HepG2 (cell line): ENCODE measurements around the gene SLA2. TPM values are rescaled to one million over a fixed set of nuclear protein-coding genes. Genes with fewer than 3 reads are reported as not detected.

Experiments
- MBD4 ChIP-seq: IDR thresholded peaks from 2 replicates; pipeline ENCODE4 v1.6.1; 2012; ENCODE audit warnings: low read length, inconsistent platforms, borderline replicate concordance
- MXD3 ChIP-seq: IDR thresholded peaks from 2 replicates; pipeline ENCODE4 v1.6.1; 2016; ENCODE audit warnings: mild to moderate bottlenecking, missing biosample characterization, missing genetic modification reagents
- NR2F2 ChIP-seq: IDR thresholded peaks from 2 replicates; pipeline ENCODE4 v1.6.1; 2012; ENCODE audit warnings: low read depth, inconsistent platforms, borderline replicate concordance
- RBM22 ChIP-seq: fragments of 200-400 bp; formaldehyde crosslinking; optimal IDR thresholded peaks from 2 replicates; pipeline ENCODE3; 2017; ENCODE audit warnings: mild to moderate bottlenecking, low read length, moderate library complexity
- REPIN1 ChIP-seq: sonication (generic); formaldehyde crosslinking; IDR thresholded peaks from 2 replicates; pipeline ENCODE4 v1.8.0; 2022; ENCODE audit warnings: missing genetic modification reagents, low read depth, mild to moderate bottlenecking, borderline replicate concordance
- RFX1 ChIP-seq: fragments of 450-650 bp; IDR thresholded peaks from 2 replicates; pipeline ENCODE4 v1.6.1; 2017
- SATB2 ChIP-seq: sonication (generic); formaldehyde crosslinking; IDR thresholded peaks from 2 replicates; pipeline ENCODE4 v1.5.0; 2020; ENCODE audit warnings: missing genetic modification reagents
- SIX1 ChIP-seq: sonication (generic); formaldehyde crosslinking; IDR thresholded peaks from 2 replicates; pipeline ENCODE4 v1.4.0; 2020; ENCODE audit warnings: missing genetic modification reagents, borderline replicate concordance
- SP4 ChIP-seq: sonication (generic); formaldehyde crosslinking; IDR thresholded peaks from 2 replicates; pipeline ENCODE4 v1.8.1; 2023; ENCODE audit warnings: mild to moderate bottlenecking, missing genetic modification reagents
- TGIF2 ChIP-seq: IDR thresholded peaks from 2 replicates; pipeline ENCODE4 v1.6.1; 2016; ENCODE audit warnings: control low read depth, missing compliant biosample characterization
- ZNF253 ChIP-seq: sonication (generic); formaldehyde crosslinking; IDR thresholded peaks from 2 replicates; pipeline ENCODE4 v1.8.0; 2022; ENCODE audit warnings: mild to moderate bottlenecking, missing genetic modification reagents, borderline replicate concordance
- ZNF318 ChIP-seq: sonication (generic); formaldehyde crosslinking; IDR thresholded peaks from 2 replicates; pipeline ENCODE4 v1.4.0; 2020; ENCODE audit warnings: mild to moderate bottlenecking, missing genetic modification reagents
- ZNF354B ChIP-seq: sonication (generic); formaldehyde crosslinking; IDR thresholded peaks from 2 replicates; pipeline ENCODE4 v1.8.0; 2022; ENCODE audit warnings: mild to moderate bottlenecking, missing genetic modification reagents
- ZNF441 ChIP-seq: sonication (generic); formaldehyde crosslinking; IDR thresholded peaks from 2 replicates; pipeline ENCODE4 v1.7.0; 2021; ENCODE audit warnings: missing genetic modification reagents, borderline replicate concordance
- ZNF557 ChIP-seq: sonication (generic); formaldehyde crosslinking; IDR thresholded peaks from 2 replicates; pipeline ENCODE4 v1.4.0; 2020; ENCODE audit warnings: missing genetic modification reagents
- ZNF720 ChIP-seq: sonication (generic); formaldehyde crosslinking; IDR thresholded peaks from 2 replicates; pipeline ENCODE4 v1.4.0; 2020; ENCODE audit warnings: missing genetic modification reagents
- ZNF746 ChIP-seq: sonication (generic); formaldehyde crosslinking; IDR thresholded peaks from 2 replicates; pipeline ENCODE4 v1.8.0; 2022; ENCODE audit warnings: mild to moderate bottlenecking, missing genetic modification reagents
- polyA plus RNA-seq, 8 experiments: library from polyadenylated mRNA; depleted of rRNA in 3 of 8; stranded (reverse) in 7 of 8; unstranded in 1 of 8; fragments of >200 nt; fragmentation: Illumina TruSeq in 4 of 8; extraction: Trizol in 4 of 8; gene quantifications; 2 replicates each; pipeline versions ENCODE4 v1.2.1 to v1.2.3, GENCODE V29; 2011 to 2016; ENCODE audit warnings: low read depth in 4 of 8, missing spikeins in 1 of 8, mixed read lengths in 1 of 8; ENCODE audit not compliant: insufficient read depth in 1 of 8
- total RNA-seq, 5 experiments: library from RNA; depleted of rRNA; stranded (reverse); fragments of >200 nt; fragmentation: Illumina TruSeq; extraction: Trizol; gene quantifications; 2 replicates each; pipeline ENCODE4 v1.2.3, GENCODE V29; 2016; ENCODE audit warnings: low read depth in 1 of 5
- TF ChIP-seq, protein P1 (sequence below): sonication (generic); formaldehyde crosslinking; IDR thresholded peaks from 2 replicates; pipeline ENCODE4 v1.5.1; 2020; ENCODE audit warnings: mild to moderate bottlenecking, missing genetic modification reagents, moderate library complexity
- TF ChIP-seq, protein P2 (sequence below): fragments of 450-650 bp; IDR thresholded peaks from 2 replicates; pipeline ENCODE4 v1.6.1; 2016

SLA2 gene
- total and polyA plus RNA-seq, 2 of the 13 experiments (the other 11 are each of a cell fraction or from before 2014, with no cell fraction given) = 1.6 to 3.6 TPM

DNA sequence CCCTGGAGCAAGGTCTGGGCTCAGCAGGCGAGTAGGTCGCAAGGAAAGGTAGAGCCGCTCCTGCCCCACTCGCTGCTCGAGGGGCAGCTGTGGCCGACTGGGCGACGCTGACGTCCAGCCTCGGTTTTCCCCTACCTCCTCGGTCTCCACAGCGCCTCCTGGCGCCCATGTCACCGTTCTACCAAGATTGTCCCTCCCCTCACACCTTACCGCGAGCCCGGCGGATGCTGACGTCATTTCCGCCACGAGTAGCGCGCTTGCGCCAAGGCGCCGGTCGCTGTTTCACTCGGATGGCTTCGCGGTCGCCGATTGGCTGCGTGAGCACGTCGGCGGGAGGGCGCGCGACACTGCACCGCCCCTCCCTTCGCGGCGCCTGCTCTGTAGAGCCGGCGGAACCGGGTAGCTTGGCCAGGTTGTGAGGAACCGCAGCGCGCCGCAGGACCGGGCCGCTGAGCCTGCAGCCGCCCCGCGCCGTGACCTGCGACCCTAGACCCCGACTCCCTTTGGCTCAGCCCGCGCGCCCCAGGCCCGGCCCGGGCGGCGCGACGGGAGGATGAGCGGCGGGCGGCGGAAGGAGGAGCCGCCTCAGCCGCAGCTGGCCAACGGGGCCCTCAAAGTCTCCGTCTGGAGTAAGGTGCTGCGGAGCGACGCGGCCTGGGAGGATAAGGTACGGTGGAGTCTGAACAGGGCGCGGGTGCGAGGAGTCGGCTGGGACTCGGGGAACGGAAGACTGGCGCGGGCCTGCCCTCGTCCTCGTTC lies 40.4 kb downstream of the SLA2 start, which contains the start of gene RAB5IF (continued):
- no peak; the same call in 1 of the 2 replicates for TF ChIP-seq ZNF318 (CRISPR knock-in tag)
- no peak for TF ChIP-seq RFX1
- 0 out of 2 replicates have a peak, but pooled peaks have one; percentile 73 for TF ChIP-seq ZNF720 (CRISPR knock-in tag)
- 0 out of 2 replicates have a peak, but pooled peaks have one; percentile 76 for TF ChIP-seq ZNF557 (CRISPR knock-in tag)
- no peak for TF ChIP-seq RBM22
- TF ChIP-seq ZNF746 (CRISPR knock-in tag) = peak; percentile 66; the same call in 1 of the 2 replicates
- TF ChIP-seq, protein P1, sequence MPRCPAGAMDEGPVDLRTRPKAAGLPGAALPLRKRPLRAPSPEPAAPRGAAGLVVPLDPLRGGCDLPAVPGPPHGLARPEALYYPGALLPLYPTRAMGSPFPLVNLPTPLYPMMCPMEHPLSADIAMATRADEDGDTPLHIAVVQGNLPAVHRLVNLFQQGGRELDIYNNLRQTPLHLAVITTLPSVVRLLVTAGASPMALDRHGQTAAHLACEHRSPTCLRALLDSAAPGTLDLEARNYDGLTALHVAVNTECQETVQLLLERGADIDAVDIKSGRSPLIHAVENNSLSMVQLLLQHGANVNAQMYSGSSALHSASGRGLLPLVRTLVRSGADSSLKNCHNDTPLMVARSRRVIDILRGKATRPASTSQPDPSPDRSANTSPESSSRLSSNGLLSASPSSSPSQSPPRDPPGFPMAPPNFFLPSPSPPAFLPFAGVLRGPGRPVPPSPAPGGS (CRISPR knock-in tag) = no peak; the same call in 1 of the 2 replicates
- peak; percentile 87; the same call in 1 of the 2 replicates for TF ChIP-seq TGIF2
- TF ChIP-seq SP4 (CRISPR knock-in tag) = peak; percentile 95
- peak; percentile 99 for TF ChIP-seq REPIN1 (CRISPR knock-in tag)
- peak; percentile 16; the same call in 1 of the 2 replicates for TF ChIP-seq MXD3 (CRISPR knock-in tag)
- peak; percentile 18; the same call in 1 of the 2 replicates for TF ChIP-seq NR2F2
- peak; percentile 96 for TF ChIP-seq ZNF441
- TF ChIP-seq, protein P2, sequence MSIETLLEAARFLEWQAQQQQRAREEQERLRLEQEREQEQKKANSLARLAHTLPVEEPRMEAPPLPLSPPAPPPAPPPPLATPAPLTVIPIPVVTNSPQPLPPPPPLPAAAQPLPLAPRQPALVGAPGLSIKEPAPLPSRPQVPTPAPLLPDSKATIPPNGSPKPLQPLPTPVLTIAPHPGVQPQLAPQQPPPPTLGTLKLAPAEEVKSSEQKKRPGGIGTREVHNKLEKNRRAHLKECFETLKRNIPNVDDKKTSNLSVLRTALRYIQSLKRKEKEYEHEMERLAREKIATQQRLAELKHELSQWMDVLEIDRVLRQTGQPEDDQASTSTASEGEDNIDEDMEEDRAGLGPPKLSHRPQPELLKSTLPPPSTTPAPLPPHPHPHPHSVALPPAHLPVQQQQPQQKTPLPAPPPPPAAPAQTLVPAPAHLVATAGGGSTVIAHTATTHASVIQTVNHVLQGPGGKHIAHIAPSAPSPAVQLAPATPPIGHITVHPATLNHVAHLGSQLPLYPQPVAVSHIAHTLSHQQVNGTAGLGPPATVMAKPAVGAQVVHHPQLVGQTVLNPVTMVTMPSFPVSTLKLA = peak; percentile 87
- TF ChIP-seq SATB2 (CRISPR knock-in tag) = peak; percentile 30
- no peak; the same call in 1 of the 2 replicates for TF ChIP-seq SIX1 (CRISPR knock-in tag)
- peak; percentile 73; the same call in 1 of the 2 replicates for TF ChIP-seq ZNF253 (CRISPR knock-in tag)
- TF ChIP-seq ZNF354B (CRISPR knock-in tag) = peak; percentile 30; the same call in 1 of the 2 replicates
- no peak for TF ChIP-seq MBD4
